IPS-15b (cell line): ENCODE data around the gene ELAVL1.
"Not testable (repeated sequence)": the region's sequence is repeated elsewhere in the genome, so short reads cannot be mapped to it uniquely, and the experiment has no call there.

ENCODE experiments used
- H3K27me3 ChIP-seq: one replicate; pipeline ENCODE4 v1.6.1; 2013; ENCODE audit warnings: low read length; ENCODE audit not compliant: control insufficient read depth, insufficient read depth
- H3K36me3 ChIP-seq: one replicate; pipeline ENCODE4 v1.6.1; 2013; ENCODE audit warnings: low read length; ENCODE audit not compliant: control insufficient read depth, insufficient read depth
- H3K4me1 ChIP-seq: one replicate; pipeline ENCODE4 v1.6.1; 2013; ENCODE audit warnings: mild to moderate bottlenecking, low read length; ENCODE audit not compliant: control insufficient read depth, insufficient read depth
- H3K4me3 ChIP-seq: one replicate; pipeline ENCODE4 v1.5.1; 2013; ENCODE audit warnings: low read depth, low read length
- H3K9ac ChIP-seq: one replicate; pipeline ENCODE4 v1.6.1; 2013; ENCODE audit warnings: low read depth, mild to moderate bottlenecking, low read length
- H3K9me3 ChIP-seq: one replicate; pipeline ENCODE4 v1.6.1; 2013; ENCODE audit warnings: mild to moderate bottlenecking, low read length; ENCODE audit not compliant: control insufficient read depth, insufficient read depth

ELAVL1 gene

DNA sequence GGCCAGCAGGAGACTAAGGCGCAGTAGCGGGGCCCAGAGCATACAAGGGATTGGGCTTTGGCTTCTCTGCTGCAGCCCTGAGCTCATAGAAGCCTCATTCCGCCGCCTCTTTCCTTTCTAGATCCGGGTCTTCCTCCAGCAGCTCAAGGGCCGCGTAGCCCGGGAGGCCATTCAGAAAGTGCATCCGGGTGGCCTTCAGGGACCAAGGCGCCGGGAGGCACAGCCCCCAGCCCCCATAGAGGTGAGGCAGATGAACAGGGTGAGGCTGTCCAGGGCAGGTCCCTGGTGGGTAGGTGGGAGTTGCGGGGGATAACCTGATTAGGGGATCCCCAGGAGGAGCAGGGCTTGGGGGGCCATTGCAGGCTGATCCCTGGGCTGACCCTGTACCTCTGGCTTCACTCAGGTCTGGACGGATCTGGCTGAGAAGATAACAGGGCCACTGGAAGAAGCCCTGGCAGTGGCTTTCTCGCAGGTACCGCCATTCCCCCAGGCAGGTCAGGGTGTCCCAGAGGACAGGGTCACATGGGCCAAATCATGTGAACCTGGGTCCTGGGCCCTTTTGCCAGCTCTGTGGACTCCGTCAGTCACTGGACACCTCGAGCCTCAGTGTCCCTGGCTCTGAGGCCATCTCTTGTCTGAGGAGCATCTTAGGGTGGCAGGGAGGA lies 84.0 kb downstream of the ELAVL1 start:
- Histone ChIP-seq H3K4me1 (peaks cover 4% of the 10 kb centered on the region), H3K9me3 (no peaks in the 10 kb centered on the region), H3K9ac (no peak overlapping the region), H3K27me3 (peaks cover 18% of the 10 kb centered on the region), H3K36me3 (peaks cover 2% of the 10 kb centered on the region), H3K4me3 (peak overlapping the region; percentile 52)

DNA sequence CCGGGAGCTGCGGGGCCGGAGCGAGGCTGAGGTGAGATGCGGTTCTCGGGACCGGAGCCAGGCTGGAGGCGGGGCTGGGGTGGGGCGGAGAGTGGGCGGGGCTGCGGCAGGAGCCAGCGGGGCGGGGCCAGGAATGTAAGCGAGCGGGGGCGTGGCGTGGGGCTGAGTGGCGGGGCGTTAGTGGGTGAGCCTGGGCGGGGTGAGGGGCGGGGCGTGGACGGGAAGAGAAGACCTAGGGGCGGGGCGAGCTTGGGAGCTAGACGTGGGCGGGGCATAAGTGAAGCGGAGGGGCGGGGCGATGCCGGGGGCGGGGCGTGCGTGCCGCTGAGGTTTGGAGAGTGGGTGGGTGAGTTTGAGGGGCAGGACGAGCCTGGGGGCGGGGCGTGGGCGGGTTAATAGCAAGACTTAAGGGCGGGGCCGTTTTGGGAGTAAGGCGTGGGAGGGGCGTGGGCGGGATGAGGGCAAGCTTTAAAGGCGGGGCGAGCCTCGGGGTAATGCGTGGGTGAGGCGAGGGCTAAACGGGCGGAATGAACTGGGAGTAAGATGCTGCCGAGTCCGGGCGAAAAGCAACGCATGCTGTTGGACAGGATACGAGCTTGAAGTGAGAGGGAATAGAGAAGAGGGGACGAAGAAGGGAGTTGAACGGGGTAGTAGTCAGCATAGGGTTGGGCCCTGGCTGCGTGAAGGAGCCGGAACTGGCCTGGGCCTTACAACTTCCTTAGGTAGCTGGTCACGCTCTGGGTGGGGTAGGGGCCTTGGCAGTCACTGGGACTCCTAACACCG lies 84.7 kb downstream of the ELAVL1 start:
- Histone ChIP-seq H3K36me3 (peaks cover 2% of the 10 kb centered on the region), H3K9me3 (no peaks in the 10 kb centered on the region), H3K27me3 (peaks cover 21% of the 10 kb centered on the region), H3K4me3 (peak overlapping the region; percentile 52), H3K9ac (no peak overlapping the region), H3K4me1 (peaks cover 4% of the 10 kb centered on the region)

DNA sequence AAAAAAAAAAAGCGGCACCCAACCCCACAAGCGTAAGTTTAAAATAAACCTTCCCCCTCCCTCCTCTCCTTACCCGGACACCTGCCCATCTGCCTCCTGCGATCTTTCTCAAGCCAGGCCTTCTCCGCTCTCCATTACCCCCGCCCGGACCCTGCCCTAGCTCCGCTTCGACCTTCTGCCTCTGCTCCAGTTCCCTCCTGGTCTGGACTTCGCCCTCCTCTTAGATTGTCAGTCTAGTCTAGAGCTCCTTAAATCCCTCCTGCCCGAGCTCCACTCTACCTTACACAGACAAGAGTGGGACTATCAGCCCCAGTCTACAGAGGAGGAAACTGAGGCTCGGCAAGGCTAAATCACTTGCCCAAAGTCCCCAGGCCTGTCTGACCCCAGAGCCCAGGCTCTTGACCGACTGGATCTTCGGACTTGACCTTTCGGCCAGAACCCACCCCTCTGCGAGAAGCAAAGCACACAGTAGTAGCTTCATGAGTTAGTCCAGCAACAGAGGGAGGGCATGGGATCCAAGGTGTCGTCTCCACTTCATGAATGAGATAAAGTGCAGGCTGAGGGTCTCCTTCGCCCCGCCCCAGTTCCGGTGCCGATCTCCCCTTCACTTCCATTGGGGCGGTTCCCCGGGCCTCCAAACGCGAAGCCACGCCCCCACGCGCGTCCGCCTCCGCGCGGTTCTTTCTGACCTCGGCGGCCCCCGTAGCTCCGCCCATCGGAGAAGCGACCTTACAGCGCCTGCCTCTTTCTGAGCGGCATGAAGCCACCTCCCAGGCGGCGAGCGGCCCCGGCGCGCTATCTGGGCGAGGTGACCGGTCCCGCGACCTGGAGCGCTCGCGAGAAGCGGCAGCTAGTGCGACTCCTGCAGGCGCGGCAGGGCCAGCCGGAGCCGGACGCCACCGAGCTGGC lies 85.6 kb downstream of the ELAVL1 start, which contains the start of gene SNAPC2:
TSS of gene SNAPC2 (plus strand) at position 729 of the 909 bp plus-strand sequence. CDS start at position 758, 29 bp downstream.
- peaks cover 4% of the 10 kb centered on the region for H3K4me1 ChIP-seq
- no peak within 1 kb of the TSS for H3K9ac ChIP-seq
- H3K27me3 ChIP-seq, result peaks cover 27% of the 10 kb centered on the region
- no peaks in the 10 kb centered on the region for H3K9me3 ChIP-seq
- H3K36me3 ChIP-seq, result peaks cover 2% of the 10 kb centered on the region
- peak within 1 kb of the TSS; percentile 52 for H3K4me3 ChIP-seq

GRCh38 chr19:7918615-7919421 lies 86.6 kb downstream of the ELAVL1 start:
- H3K9ac ChIP-seq, result no peak overlapping the region
- H3K27me3 ChIP-seq, result peaks cover 30% of the 10 kb centered on the region
- no peak overlapping the region for H3K4me3 ChIP-seq
- peaks cover 4% of the 10 kb centered on the region for H3K4me1 ChIP-seq
- peaks cover 2% of the 10 kb centered on the region for H3K36me3 ChIP-seq
- H3K9me3 ChIP-seq, result no peaks in the 10 kb centered on the region

DNA sequence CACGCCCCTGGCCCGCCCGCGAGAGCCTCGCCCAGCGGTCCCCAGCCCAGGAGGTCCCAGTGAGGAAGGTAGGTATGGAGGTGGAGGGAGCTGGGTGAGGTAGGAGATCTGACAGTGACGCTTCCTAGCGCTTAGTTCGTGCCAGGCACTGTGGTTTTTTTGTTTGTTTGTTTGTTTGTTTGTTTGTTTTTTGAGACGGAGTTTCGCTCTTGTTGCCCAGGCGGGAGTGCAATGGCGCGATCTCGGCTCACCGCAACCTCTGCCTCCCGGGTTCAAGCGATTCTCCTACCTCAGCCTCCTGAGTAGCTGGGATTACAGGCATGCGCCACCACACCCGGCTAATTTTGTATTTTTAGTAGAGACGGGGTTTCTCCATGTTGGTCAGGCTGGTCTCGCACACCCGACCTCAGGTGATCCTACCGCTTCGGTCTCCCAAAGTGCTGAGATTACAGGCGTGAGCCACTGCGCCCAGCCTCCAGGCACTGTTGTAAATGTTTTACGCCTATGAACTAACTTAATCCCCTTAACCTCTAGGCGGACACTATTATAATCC lies 87.3 kb downstream of the ELAVL1 start:
- H3K9me3 ChIP-seq, H3K4me1 ChIP-seq, H3K36me3 ChIP-seq: not testable (repeated sequence)
- peak overlapping the region; percentile 54 for H3K9ac ChIP-seq
- peaks cover 30% of the 10 kb centered on the region for H3K27me3 ChIP-seq
- H3K4me3 ChIP-seq, result peak overlapping the region; percentile 67

DNA sequence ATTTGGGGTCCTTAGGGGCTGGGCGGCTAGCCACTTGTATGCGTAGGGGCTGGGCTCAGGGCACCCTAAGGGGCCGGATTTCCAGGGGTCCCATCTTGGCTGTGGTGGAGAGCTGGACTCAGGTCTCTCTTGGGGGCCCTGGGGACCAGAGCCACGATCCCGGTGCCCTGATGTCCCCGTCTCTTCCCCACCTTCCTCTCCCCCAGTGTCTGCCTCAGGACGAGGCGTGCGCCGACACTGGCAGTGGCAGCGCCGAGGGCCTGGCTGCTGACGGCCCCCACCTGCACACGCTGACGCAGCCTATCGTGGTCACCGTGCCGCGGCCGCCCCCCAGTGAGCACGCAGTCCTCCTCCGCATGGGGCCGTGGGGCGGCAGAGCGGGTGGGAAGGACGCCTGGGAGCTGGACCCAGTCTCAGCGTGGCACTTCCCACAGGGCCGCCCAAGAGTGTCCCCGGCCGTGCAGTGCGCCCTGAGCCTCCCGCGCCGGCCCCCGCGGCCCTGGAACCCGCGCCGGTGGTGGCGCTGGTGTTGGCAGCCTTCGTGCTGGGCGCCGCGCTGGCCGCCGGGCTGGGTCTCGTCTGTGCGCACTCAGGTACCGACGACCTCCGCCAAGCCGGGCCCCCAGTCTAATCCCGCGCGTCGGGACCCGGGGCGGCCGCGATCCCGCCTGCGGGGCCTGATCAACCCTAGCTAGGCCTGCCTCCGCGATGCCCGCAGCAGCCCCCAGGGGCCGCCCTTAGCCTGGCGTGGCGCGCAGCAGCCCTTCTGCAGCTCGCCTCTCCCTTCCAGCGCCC lies 88.0 kb downstream of the ELAVL1 start:
- H3K4me3 ChIP-seq, result peak overlapping the region; percentile 67
- no peaks in the 10 kb centered on the region for H3K9me3 ChIP-seq
- H3K36me3 ChIP-seq, result no peaks in the 10 kb centered on the region
- peaks cover 30% of the 10 kb centered on the region for H3K27me3 ChIP-seq
- H3K4me1 ChIP-seq, result peaks cover 4% of the 10 kb centered on the region
- peak overlapping the region; percentile 54 for H3K9ac ChIP-seq

DNA sequence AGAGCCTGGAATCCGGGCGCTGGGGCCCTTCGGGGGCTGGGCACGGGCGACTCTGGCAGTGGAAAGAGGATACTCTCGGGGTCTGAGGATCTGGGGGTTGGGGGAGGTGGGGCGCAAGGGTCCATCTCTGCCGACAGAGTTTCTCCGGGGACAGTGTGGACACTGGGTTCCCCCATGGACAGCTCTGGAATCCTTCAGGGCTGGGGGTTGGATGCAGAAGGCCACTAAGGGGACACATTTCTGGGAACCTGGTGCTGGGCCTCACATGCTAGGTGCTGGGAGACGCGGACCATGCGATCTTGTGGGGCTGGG lies 88.5 kb downstream of the ELAVL1 start:
- H3K4me1 ChIP-seq, result peaks cover 4% of the 10 kb centered on the region
- no peaks in the 10 kb centered on the region for H3K9me3 ChIP-seq
- H3K36me3 ChIP-seq, result peaks cover 4% of the 10 kb centered on the region
- H3K4me3 ChIP-seq, result peak overlapping the region; percentile 67
- peaks cover 30% of the 10 kb centered on the region for H3K27me3 ChIP-seq
- H3K9ac ChIP-seq, result no peak overlapping the region

GRCh38 chr19:7916103-7916954 lies 89.1 kb downstream of the ELAVL1 start:
- Histone ChIP-seq H3K36me3 (peaks cover 9% of the 10 kb centered on the region), H3K9me3 (no peaks in the 10 kb centered on the region), H3K4me1 (peaks cover 2% of the 10 kb centered on the region), H3K27me3 (peaks cover 30% of the 10 kb centered on the region), H3K9ac (no peak overlapping the region), H3K4me3 (peak overlapping the region; percentile 67)

GRCh38 chr19:7915250-7916102 lies 90.0 kb downstream of the ELAVL1 start:
- Histone ChIP-seq H3K9me3 (no peaks in the 10 kb centered on the region), H3K4me3 (peak overlapping the region; percentile 30), H3K27me3 (peaks cover 30% of the 10 kb centered on the region), H3K36me3 (peaks cover 15% of the 10 kb centered on the region), H3K4me1 (peaks cover 2% of the 10 kb centered on the region), H3K9ac (no peak overlapping the region)
